Ovary (tissue), 9 donors: ENCODE results near the gene CA10. TPM values are rescaled to one million over a fixed set of nuclear protein-coding genes. Genes with fewer than 3 reads are reported as not detected.

Source experiments
- DNase-seq, 5 donors: peaks; one replicate each; pipeline ENCODE4 v3.0.0-alpha.2; 2019 to 2020
- H3K27ac ChIP-seq, 2 donors: fragments of 200-600 bp; one replicate each; pipeline versions ENCODE4 v1.5.1 to v1.8.0; 2019 to 2022
- H3K27me3 ChIP-seq: fragments of 200-600 bp; one replicate; pipeline ENCODE4 v1.8.0; 2022
- H3K36me3 ChIP-seq: fragments of 200-600 bp; sonication (generic); one replicate; pipeline ENCODE4 v1.5.1; 2019
- H3K4me1 ChIP-seq: one replicate; pipeline ENCODE4 v1.8.1; 2013; ENCODE audit warnings: mild to moderate bottlenecking, moderate library complexity; ENCODE audit not compliant: insufficient read depth
- H3K4me3 ChIP-seq: fragments of 200-600 bp; sonication (generic); one replicate; pipeline ENCODE4 v1.5.1; 2017
- H3K9me3 ChIP-seq, 2 donors: fragments of 200-600 bp in 1 of 2; sonication (generic) in 1 of 2; one replicate each; pipeline versions ENCODE4 v1.5.1 to v1.8.1; 2013 to 2019; ENCODE audit warnings: mild to moderate bottlenecking in 1 of 2, moderate library complexity in 1 of 2
- CTCF ChIP-seq, 3 donors: fragments of 450-650 bp in 2 of 3; fragments of 200-600 bp in 1 of 3; IDR thresholded peaks; one replicate each; pipeline versions ENCODE4 v1.5.1 to v1.8.0; 2016 to 2022; ENCODE audit warnings: antibody characterized with exemption in 3 of 3, mild to moderate bottlenecking in 1 of 3
- EP300 ChIP-seq: sonication (generic); formaldehyde crosslinking; IDR thresholded peaks from one replicate; pipeline ENCODE4 v1.6.1; 2017; ENCODE audit warnings: antibody characterized with exemption
- POLR2A ChIP-seq: fragments of 450-650 bp; IDR thresholded peaks from one replicate; pipeline ENCODE4 v1.6.1; 2017; ENCODE audit warnings: antibody characterized with exemption, mild to moderate bottlenecking, moderate library complexity
- WGBS, 3 donors: extraction: QIAGEN DNeasy Blood & Tissue Kit in 1 of 3; methylation state at CpG; one replicate each; pipeline versions ENCODE4 v1.1.5 to v1.1.7; 2013 to 2017; 5-methylcytosine and 5-hydroxymethylcytosine counted together
- intact Hi-C, 4 donors: fragments of 100-400 bp; cut with DNase I; formaldehyde crosslinking; loops; one replicate each; pipeline versions ENCODE4 v1.11.0 to v1.15.1; 2022 to 2023
- polyA plus RNA-seq, 2 donors: library from polyadenylated mRNA; stranded (reverse); fragments of 200-250 nt in 1 of 2; fragments of 350-450 nt in 1 of 2; fragmentation: Illumina TruSeq in 1 of 2; extraction: RNeasy Lipid Tissue Mini Kit (QIAGEN cat#74804) in 1 of 2; gene quantifications; one replicate each; pipeline ENCODE4 v1.2.3, GENCODE V29; 2013 to 2014
- total RNA-seq, 7 donors: library from RNA; depleted of rRNA in 2 of 7; stranded (reverse); fragments of >200 nt in 2 of 7; fragmentation: NEBNext Ultra II Directional in 3 of 7; extraction: Animal tissue kit (Norgen Biotek cat#: 25700) in 3 of 7; gene quantifications; one replicate each; pipeline versions ENCODE4 v1.1.0 to v1.2.4, GENCODE V29; 2016 to 2023
- donor health status: DM: no; HTN: no; CAD: no; lungs with moderate emphysema.
- donor health status: DM: no; HTN: no; CAD: no.
- donor health status: Bipolar disorder and iron deficiency.
- donor health status: DM: yes; HTN: yes; CAD: no.
- donor health status: DM: no; HTN: no; CAD: no.
- donor health status: DM: yes; HTN: yes; CAD: no.

The CA10 gene
- total and polyA plus RNA-seq, 9 donors, result 0.34 to 4.3 (median 1.2) TPM; not detected in 2

- TF ChIP-seq POLR2A (no peak), EP300 (no peak), CTCF (IDR thresholded peaks at IDR 0.05) (no peak)
- DNase-seq, result no peak
- Histone ChIP-seq H3K27ac (no peak overlapping the region), H3K9me3 (no peaks in the 10 kb centered on the region), H3K36me3 (no peaks in the 10 kb centered on the region), H3K4me1 (no peaks in the 10 kb centered on the region), H3K27me3 (no peaks in the 10 kb centered on the region), H3K4me3 (no peak overlapping the region)
- intact Hi-C loops, result no loop called here
- WGBS, 3 donors, result 28 to 46% (median 34%) methylated on average over 3 of the region's 3 CpGs
These were observed 285.2 kb downstream of the CA10 start for GRCh38 chr17:51873302-51873701.

- Histone ChIP-seq H3K36me3 (no peaks in the 10 kb centered on the region), H3K4me3 (no peak overlapping the region), H3K27ac (no peak overlapping the region), H3K4me1 (no peaks in the 10 kb centered on the region), H3K27me3 (no peaks in the 10 kb centered on the region), H3K9me3 (no peaks in the 10 kb centered on the region)
- WGBS, 3 donors, result 2 to 4% (median 3%) methylated on average over 2 of the region's 2 CpGs
- TF ChIP-seq POLR2A (no peak), CTCF (IDR thresholded peaks at IDR 0.05) (no peak), EP300 (no peak)
- intact Hi-C loops, result no loop called here
- DNase-seq, result no peak
These were observed 289.1 kb downstream of the CA10 start for GRCh38 chr17:51869387-51869786.

- Histone ChIP-seq H3K9me3 (no peaks in the 10 kb centered on the region), H3K27me3 (no peaks in the 10 kb centered on the region), H3K4me3 (no peak overlapping the region), H3K27ac (no peak overlapping the region), H3K4me1 (no peaks in the 10 kb centered on the region), H3K36me3 (no peaks in the 10 kb centered on the region)
- TF ChIP-seq POLR2A (no peak), EP300 (no peak), CTCF (IDR thresholded peaks at IDR 0.05) (no peak)
- WGBS, 3 donors, result 12 to 14% (median 13%) methylated on average over 5 of the region's 5 CpGs
- intact Hi-C loops, result no loop called here
- DNase-seq, result no peak
These were observed 297.5 kb downstream of the CA10 start for GRCh38 chr17:51860954-51861561.

- TF ChIP-seq CTCF (IDR thresholded peaks at IDR 0.05), result no peak
- no peak for TF ChIP-seq POLR2A
- no peak for TF ChIP-seq EP300
- Histone ChIP-seq H3K36me3 (no peaks in the 10 kb centered on the region), H3K9me3 (no peaks in the 10 kb centered on the region), H3K27ac (no peak overlapping the region), H3K4me1 (no peaks in the 10 kb centered on the region), H3K27me3 (no peaks in the 10 kb centered on the region), H3K4me3 (no peak overlapping the region)
- intact Hi-C loops, result no loop called here
- WGBS, 3 donors, result 36 to 52% (median 46%) methylated on average over 6 of the region's 6 CpGs
- DNase-seq, result no peak
These were observed 301.4 kb downstream of the CA10 start for GRCh38 chr17:51857052-51857597.
